Raji (cell line): ENCODE results near the gene PDK2.

Experiments used
- POLR2A ChIP-seq: IDR thresholded peaks from 2 replicates; pipeline ENCODE4 v1.6.1; 2011; ENCODE audit warnings: low read depth, low read length, control low read depth; ENCODE audit not compliant: insufficient read depth

PDK2 gene

GRCh38 chr17:50094753-50095619 lies at the start of gene PDK2:
Gene PDK2 (plus strand): TSS chr17:50095351. CDS start chr17:50095436, 85 bp downstream.
- peak; percentile 21; the same call in 1 of the 2 replicates for TF ChIP-seq POLR2A

GRCh38 chr17:50046179-50046578 lies 49.0 kb upstream of the PDK2 start:
- TF ChIP-seq POLR2A: no peak

GRCh38 chr17:50046667-50047066 lies 48.5 kb upstream of the PDK2 start:
- TF ChIP-seq POLR2A: no peak

- TF ChIP-seq POLR2A: no peak
Measured at GRCh38 chr17:50047083-50047482, 48.1 kb upstream of the PDK2 start.

- no peak for TF ChIP-seq POLR2A
Measured at GRCh38 chr17:50047488-50048126, 47.5 kb upstream of the PDK2 start.

GRCh38 chr17:50048146-50048720 lies 46.9 kb upstream of the PDK2 start:
- TF ChIP-seq POLR2A: no peak

- TF ChIP-seq POLR2A: no peak
Measured at GRCh38 chr17:50048988-50049387, 46.2 kb upstream of the PDK2 start.

- no peak for TF ChIP-seq POLR2A
Measured at GRCh38 chr17:50049636-50050035, 45.5 kb upstream of the PDK2 start.

- TF ChIP-seq POLR2A: no peak
Measured at GRCh38 chr17:50050431-50051032, 44.6 kb upstream of the PDK2 start.

- TF ChIP-seq POLR2A: no peak
Measured at GRCh38 chr17:50051082-50051576, 44.0 kb upstream of the PDK2 start.

- TF ChIP-seq POLR2A: no peak
Measured at GRCh38 chr17:50051606-50052005, 43.5 kb upstream of the PDK2 start.

GRCh38 chr17:50052241-50052796 lies 42.8 kb upstream of the PDK2 start:
- no peak for TF ChIP-seq POLR2A

- no peak for TF ChIP-seq POLR2A
Measured at GRCh38 chr17:50052822-50053653, 42.1 kb upstream of the PDK2 start.

- TF ChIP-seq POLR2A: no peak
Measured at GRCh38 chr17:50053654-50053960, 41.5 kb upstream of the PDK2 start.
